GM21529 (cell line): Measurements from ENCODE around the gene ADAMTS9.
A peak's percentile ranks its signal among the peaks of the same experiment; 100 is the strongest.
"Not testable (repeated sequence)": the region's sequence is repeated elsewhere in the genome, so short reads cannot be mapped to it uniquely, and the experiment has no call there.

ENCODE experiments used
- ATAC-seq: cut with Tn5 transposase; IDR thresholded peaks from one replicate; pipeline ENCODE4 v1.9.1; 2021; ENCODE audit not compliant: unreplicated experiment

The ADAMTS9 gene

DNA sequence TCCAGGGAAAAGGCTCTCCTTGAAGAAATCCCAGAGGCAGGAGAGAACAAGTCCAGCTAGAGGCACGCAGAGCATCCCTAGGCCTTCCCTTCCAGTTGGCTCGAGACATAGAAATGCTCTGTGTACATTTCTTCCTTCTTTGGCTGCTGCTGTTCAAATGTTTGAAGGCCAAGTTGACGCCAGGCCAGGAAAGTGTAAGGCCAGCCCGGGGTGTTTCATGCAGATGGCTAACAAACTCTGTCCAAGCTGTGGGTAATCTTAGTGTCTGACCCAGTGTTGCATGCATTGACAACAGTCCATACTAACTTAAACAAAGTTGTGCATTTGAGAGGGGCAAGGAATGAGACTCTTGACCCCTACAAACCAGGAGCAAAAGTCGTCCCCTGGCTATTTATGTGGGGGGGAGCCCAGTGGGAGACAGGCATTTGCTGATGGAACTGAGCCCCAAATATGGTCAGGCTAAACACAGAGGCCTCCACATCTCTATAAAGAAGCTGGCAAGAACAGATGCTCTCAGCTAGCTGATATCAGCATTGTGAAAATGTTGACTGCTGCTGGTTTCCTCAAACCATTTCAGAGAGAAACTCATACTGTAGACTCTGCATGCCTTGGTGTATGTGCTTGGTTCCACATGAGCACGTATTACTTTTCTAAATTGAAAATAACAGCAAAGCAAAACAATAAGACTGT is 139.5 kb downstream of the ADAMTS9 start:
- no peak for ATAC-seq

DNA sequence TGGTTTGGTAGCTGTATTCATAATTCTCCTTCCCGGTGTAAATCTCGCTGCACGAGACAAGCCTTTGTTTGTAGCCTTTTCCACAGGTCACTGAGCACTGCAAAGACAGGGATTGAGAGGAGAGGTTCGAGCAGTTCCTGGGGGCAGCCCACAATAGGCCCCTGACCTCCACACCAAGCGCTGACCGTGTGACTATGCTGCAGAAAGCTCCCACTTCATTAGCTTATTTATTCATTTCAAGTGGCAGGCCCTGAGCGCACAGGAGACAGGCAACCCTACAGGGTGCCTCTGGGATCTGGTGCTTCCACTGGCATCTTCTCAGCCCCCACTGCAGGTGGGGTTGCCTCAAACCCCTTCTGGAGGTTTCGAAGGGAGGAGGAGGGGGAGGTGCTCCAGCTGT is 140.9 kb downstream of the ADAMTS9 start:
- no peak for ATAC-seq

DNA sequence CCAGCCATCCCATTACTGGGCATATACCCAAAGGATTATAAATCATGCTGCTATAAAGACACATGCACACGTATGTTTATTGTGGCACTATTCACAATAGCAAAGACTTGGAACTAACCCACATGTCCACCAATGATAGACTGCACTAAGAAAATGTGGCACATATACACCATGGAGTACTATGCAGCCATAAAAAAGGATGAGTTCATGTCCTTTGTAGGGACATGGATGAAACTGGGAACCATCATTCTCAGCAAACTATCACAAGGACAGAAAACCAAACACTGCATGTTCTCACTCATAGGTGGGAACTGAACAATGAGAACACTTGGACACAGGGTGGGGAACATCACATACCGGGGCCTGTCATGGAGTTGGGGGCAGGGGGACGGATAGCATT is 142.6 kb downstream of the ADAMTS9 start:
- not testable (repeated sequence) for ATAC-seq

DNA sequence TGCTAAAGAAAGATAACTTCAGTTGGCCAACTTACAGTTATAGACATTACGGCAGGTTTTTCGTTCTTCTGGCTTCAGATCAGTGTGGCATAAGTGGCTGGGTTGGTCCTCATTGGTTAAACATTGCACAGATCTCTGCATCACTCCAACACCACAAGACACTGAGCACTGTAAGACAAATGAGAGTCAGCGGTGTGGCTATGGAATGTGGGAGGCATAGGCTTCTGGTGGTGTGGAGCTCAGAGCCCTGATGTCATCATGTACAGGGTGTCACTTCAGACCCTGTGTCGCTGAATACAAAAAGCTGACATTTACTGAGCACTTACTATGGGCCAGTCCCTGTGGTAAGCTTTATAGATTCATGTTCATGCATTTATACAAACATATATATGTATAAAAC is 146.0 kb downstream of the ADAMTS9 start:
- ATAC-seq = no peak

DNA sequence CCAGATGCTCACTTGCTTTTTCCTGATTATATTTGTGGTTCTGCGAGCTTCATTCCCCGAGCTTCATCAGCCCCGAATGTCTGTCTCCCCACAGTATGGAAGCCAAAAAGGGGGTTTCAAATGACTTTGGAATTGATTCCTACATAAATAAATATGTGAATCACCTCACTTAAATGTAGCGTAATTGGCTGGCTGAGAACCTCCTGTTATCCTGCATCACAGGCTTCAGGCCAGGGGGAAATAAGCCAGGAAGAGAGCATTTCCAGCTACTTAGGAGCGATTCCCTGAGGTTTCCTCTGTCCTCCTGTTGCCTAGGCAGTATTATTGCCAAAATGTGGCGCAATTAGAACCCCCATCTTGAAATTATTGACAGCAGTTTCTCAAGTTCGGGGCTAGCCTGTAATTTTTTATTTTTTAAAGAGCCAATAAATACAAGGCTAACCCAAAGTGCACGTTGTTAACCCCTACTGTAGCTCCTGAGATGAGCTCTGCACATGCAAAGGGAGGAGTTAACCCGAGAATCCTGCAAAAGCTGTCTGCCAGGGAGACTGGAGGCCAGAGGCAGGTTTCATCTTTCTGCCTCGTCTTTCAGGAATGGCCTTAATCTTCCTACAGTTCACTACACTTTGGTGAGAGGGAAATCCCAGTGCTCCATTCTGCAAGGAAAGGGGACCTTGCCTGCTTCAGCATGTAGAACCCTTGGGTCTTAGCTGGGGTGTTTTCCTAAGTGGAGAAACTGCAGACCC is 148.2 kb downstream of the ADAMTS9 start:
- ATAC-seq = no peak

DNA sequence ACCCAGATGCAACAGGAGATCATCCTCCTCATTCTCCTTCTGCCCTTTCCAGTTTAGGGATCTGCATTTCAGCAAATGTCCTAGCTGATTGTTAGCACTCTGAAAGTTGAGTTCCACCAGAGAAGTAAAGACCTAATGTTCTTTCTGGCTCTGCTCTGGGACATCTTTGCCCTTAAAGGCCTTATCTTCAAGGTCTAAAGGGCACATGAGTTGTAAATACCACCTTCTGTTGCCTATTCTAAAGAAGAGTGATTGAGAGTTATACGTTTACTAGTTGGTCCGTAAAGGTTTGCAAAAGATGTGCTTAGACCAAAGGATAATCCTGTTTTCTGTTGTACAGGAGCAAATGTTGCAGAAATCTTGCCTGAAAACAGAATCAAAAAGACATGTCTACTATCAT is 151.6 kb downstream of the ADAMTS9 start:
- no peak for ATAC-seq

DNA sequence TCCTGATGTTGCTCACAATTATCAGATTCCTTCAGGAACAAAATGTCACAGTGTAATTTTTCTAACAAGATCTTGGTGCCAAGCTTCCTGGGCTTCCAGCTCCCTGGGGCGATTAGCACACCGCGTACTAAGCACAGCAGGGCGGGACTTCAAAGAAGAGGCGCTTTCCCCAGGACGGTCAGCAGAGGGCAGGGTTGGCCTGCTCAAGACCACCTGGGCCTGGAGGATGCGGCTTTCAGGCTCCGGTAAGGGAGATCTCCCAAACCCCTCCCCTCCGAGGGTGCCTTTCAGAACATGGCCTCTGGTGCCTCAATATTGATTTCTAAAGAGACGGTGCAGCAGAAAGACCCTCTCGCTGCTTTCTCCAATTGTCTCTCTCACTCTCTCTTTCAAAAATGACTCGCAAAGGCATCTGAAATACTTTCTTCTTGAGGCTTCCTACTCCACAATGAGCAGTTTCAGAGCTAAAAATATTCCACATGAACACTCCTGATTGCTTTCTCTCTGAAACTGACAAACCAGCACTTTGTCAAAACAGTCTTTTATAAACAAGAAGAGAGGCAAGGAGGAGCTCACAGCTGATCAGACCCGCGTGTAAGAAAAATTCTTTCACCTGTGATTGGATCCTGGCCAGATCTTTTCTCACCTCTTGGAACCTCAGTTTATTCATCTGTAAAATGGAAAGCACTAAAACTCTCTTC is 154.0 kb downstream of the ADAMTS9 start:
- ATAC-seq = peak; percentile 94

DNA sequence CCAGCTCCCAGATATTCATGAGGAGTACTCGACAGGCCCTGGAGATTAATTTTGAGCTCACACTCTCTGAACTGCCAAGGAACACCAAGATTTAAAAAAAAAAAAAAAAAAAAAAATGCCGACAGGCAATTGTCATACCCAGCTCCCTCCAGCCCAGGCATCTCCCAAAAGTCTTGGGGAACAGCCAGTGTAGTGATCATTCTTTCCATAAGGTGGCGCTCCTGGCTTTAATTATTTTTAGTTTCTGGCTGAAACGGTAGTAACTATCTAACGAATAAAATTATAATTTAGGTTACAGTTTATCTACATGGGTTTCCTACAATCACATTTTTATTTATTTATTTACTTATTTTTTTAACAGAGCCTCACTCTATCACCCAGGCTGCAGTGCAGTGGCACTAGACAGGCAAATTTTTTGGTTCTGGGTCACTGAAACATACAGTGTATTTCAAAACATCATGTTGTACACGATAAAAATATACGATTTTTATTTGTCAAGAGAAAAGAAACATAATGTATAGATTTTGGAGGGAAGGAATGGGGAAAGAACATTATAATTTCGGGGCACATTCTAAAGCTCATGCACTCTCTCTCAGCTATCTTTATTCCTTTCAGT is 157.3 kb downstream of the ADAMTS9 start:
- ATAC-seq = no peak

DNA sequence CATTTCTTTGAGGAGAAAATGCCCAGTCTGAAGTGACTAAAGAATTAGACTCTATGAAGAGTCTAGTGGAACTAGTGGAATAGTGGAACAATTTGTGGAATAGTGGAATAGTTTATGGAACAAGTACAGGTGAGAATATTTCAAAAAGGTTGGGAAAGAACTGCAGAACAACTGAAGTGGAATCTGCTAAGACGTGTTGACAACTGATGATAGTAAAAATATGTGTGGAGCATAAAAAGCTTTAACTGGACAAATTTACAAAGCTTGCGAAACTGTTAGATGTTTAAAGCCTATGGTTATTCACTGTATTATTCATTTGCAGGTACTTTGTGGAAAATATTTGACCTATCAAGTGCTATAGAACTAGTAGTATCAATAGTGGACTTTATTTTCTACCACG is 164.5 kb downstream of the ADAMTS9 start:
- ATAC-seq = no peak

DNA sequence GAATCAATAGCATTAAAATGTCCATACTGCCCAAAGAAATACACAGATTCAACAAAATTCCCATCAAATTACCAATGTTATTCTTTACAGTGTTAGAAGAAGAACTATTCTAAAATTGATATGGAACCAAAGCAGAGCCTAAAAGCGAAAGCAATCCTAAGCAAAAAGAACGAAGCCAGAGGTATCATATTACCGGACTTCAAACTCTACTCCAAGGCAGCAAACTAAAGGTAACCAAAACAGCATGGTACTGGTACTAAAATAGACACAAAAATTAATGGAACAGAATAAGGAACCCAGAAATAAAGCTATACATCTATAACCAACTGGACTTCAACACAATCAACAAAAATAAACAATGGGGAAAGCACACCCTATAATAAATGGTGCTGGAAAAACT is 167.5 kb downstream of the ADAMTS9 start:
- no peak for ATAC-seq

DNA sequence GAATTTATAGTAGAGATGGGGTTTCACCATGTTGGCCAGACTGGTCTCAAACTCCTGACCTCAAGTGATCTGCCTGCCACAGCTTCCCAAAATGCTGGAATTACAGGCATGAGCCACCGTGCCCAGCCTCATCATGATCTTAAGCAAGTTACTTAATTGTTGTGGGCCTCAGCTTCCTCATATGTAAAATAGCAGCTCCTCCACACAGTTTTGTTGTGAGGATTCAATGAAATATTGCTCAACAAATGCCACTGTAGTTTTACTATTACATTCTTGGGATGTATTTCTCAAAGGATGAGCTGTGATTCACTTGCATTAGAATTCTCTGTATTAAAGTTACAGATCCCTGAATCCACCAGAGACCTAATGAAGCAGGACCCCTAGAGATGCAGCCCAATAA is 168.8 kb downstream of the ADAMTS9 start:
- ATAC-seq = no peak

DNA sequence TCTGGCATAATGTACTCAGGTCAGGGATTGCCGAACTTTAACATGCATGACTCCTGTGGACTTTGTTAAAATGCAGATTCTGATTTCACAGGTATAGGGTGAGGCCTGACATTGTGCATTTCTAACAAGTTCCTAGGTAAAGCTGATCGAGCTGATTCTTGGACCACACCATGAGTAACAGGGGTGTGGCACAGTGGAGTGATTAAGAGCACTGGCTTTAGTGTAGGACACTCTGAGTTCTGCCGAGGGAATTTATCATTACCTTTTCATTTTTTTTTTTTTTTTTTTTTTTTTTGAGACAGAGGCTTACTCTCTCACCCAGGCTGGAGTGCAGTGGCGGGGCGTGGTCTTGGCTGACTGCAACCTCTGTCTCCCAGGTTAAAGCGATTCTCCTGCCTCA is 169.3 kb downstream of the ADAMTS9 start:
- ATAC-seq = no peak

DNA sequence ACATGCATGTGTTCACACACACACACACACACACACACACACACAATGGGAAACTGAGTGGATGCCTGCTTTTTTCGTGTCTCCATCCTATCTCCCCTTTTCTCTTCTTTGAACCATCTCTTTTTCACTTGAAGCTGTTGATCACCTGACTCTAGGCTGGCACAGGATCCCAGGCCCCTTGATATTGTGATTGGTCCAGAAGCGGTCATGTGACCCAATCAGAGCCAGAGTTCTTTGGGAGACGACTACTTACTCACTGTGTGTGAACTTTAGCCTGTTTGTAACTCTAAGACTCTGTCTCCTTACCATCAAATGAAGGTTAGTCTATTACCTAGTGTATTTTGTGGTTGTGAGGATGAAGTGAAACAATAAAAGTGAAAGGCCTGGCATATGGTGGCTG is 172.9 kb downstream of the ADAMTS9 start:
- ATAC-seq = no peak

DNA sequence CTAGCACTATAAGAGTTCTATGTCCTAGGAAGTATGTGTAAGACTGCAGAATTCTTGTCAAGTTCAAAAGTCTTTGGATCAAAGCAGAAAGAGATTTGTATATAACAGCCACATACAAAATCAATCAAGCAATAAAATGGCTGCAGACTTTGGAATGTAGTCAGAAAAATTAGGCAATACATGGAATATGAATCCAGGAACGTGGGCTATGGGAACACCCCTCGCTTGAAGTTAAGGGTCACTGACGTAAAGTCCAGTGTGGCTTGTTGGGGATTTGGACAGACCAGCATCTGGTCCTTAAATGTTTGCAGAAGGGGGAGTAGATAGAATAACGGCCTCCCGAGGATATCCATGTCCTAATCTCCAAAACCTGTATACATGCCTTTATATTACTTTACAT is 178.6 kb downstream of the ADAMTS9 start:
- no peak for ATAC-seq

DNA sequence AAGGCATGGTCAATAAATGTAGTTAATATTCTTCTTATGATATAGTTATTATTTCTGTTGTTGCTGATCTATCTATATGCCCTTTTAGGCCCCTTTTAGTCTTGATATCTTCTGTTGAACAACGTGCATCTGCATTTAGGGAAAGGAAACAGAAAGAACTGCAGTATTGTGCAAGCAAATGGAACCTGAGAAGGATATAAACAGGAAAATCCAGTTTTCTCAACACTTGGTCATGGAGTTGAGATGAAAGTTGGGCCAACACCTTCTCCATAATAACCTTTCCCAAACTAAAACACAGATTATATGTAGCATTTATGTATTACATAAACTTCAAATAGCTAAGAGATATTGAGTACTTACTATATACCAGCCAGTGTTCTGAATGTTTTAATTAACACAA is 179.7 kb downstream of the ADAMTS9 start:
- no peak for ATAC-seq

DNA sequence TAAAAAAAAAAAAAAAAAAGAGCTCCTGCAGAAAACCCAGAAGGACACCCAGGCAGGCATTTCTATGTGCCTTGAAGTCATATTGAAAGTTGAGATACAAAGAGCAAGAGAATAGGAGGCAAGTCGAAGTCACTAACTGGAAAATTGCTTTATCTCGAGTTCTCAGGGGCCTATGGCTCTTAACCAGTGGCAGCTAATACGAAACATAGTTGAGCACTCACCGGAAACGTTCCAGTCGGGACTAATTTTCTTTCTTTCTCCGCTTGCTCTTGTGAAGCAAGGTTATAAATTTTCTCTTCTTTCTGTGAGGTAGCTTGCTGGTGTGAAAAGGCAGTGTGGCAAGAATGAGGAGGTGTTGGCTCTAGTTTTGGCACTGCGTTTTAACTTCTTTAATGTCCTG is 181.5 kb downstream of the ADAMTS9 start:
- ATAC-seq = no peak

DNA sequence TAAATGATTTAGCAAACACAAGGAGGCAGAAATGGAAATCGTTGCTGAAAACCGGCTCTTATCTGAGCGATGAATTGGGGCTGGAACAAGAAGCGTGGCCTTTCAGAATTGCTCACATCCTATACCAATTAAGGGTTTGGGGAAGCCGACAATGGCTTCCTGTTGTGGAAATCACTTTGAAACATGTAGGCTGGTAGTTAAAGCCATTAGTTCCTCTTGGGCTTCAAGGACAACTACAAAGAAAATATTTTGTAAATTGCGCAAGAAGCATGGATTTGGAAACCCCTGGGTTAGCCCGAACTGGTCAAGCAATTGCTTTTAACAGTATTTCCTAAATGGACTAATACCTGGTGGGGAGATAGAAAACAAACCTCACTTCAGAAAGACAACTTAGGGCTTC is 182.4 kb downstream of the ADAMTS9 start:
- ATAC-seq = no peak

DNA sequence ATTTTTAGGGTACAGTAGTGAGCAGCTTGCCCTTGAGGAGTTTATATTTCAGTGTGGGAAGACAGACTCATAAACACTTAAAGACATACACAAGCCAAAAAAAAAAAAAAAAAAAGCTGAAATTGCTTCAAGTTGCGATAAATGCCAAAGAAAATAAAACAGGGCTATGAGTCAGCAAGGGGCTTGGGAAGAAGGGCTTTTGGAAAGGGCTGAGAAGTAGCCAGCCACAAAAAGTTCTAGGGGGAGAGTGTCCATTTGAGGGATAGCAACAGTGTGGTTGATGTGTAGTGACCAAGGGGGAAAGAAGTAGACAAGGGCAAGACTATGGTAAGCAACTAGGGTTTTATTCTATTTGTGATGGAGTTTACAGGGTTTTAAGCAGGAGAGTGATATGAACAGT is 185.5 kb downstream of the ADAMTS9 start:
- ATAC-seq = no peak

DNA sequence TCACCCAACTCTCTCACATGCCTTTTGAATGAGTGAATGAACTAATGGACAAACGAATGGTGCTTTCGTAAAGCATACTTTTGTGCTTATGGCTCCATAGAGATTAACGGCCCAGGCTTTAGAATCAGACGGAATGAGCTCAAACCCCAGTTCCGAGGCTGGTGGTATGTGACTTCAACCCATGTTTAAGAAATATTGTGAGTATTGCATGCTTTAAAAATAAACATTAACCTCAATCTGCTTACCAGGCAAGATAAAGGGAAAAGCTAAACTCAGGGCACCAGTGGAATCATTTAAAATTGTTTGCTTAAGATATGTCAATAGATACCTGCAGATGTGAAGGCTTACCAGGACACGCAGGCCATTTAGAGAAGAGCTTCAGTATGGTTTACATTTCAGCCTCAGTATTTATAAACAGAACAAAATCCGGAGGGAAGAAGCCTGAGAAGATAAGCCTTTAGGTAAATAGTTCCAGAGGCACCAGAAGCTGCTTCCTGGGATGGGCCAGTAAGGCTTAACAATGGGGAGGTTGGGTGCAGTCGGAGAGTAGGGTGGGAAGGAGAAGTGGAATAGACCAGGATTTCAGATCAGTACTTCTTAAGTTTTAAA is 186.4 kb downstream of the ADAMTS9 start:
- no peak for ATAC-seq

DNA sequence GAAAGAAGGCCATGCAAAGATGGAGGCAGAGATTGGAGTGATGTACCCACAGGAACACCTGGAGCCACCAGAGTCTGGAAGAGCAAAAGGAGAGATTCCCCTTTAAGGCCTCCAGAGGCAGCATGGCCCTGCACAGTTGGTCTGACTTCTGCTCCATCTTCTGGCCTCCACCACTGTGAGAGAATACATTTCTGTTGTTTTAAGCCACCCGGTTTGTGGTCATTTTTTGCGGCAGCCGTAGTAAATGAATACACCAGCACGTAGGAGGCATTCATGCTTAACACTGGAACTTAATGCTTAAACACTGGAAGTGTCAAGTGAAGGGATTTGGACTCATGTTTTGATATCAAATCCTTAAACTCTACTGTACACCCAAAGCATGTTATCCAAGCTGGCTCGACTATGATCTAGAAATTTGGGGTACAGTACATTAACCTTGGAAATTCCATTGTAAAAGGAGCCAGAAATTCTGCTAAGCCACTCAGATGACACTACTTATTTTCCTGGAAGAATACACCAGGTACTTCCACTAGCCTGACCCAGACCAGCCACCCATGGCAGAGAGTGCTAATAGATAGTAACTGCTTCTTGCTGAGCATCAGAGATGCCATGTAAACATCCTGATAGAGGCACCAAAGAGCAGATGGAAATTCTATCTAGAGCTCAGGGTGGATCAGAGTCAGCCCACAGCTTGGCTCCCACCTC is 190.9 kb downstream of the ADAMTS9 start:
- ATAC-seq = no peak
